ENCODE measurements around the gene GTF2I.
"Not testable (repeated sequence)": the region's sequence is repeated elsewhere in the genome, so short reads cannot be mapped to it uniquely, and the experiment has no call there.

GRCh38 chr7:74704419-74704818 is 46.9 kb downstream of the GTF2I start:
- not testable (repeated sequence) for TF ChIP-seq CTCF, POLR2A (IDR thresholded peaks at IDR 0.05)

Data from adrenal gland (tissue), 5 donors.